Erythroblast (primary cell): ENCODE measurements around the gene FAM234A.

Experiments used
- GATA1 ChIP-seq: IDR thresholded peaks from 2 replicates; pipeline ENCODE4 v1.6.1; 2011; ENCODE audit warnings: low read depth, mild to moderate bottlenecking, control low read depth, low read length, moderate library complexity
- POLR2A ChIP-seq: IDR thresholded peaks from 2 replicates; pipeline ENCODE4 v1.6.1; 2011; ENCODE audit warnings: mild to moderate bottlenecking, low read length

DNA sequence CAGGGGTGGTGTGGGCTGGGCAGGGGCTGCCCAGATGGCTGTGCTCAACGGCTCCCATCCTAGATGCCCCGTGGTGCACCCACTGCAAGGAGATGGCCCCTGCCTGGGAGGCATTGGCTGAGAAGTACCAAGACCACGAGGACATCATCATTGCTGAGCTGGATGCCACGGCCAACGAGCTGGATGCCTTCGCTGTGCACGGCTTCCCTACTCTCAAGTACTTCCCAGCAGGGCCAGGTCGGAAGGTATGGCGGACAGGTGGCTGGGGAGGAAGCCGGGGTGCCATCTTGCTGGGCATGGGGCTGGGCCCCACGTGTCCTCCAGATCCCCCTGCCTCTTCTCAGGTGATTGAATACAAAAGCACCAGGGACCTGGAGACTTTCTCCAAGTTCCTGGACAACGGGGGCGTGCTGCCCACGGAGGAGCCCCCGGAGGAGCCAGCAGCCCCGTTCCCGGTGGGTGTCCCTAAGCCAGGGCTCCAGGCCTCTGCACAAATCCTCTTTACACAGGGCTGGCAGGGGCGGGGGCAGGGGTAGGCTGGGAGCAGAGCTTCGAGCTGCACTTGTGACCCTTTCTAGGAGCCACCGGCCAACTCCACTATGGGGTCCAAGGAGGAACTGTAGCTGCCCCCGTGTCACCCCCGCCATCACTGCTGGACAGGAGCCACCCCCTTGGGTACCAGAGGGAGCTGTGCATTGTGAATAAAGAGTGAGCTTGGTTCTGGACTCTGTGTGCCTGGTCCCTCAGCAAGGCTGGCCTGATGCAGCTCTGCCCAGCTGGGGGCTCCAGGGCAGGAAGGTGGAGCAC is 52.1 kb downstream of the FAM234A start:
- TF ChIP-seq POLR2A, result no peak
- no peak for TF ChIP-seq GATA1
